Aorta (tissue), 5 donors: ENCODE results near the gene MYBPC2. TPM values are rescaled to one million over a fixed set of nuclear protein-coding genes. Genes with fewer than 3 reads are reported as not detected.
"Not testable (repeated sequence)": the region's sequence is repeated elsewhere in the genome, so short reads cannot be mapped to it uniquely, and the experiment has no call there.

ENCODE experiments used
- ATAC-seq: fragments of 200-7000 bp; cut with Tn5 transposase; one replicate; pipeline ENCODE4 v1.9.1; 2022; ENCODE audit warnings: moderate library complexity; ENCODE audit not compliant: low FRiP score
- DNase-seq, 2 donors: peaks; one replicate each; pipeline ENCODE4 v3.0.0-alpha.2; 2020
- H3K27ac ChIP-seq, 2 donors: one replicate each; pipeline ENCODE4 v1.5.1; 2013; ENCODE audit warnings: low read length in 2 of 2, mild to moderate bottlenecking in 2 of 2, moderate library complexity in 2 of 2, control low read depth in 1 of 2, inconsistent platforms in 1 of 2, low read depth in 1 of 2
- H3K27me3 ChIP-seq, 2 donors: one replicate each; pipeline ENCODE4 v1.6.1; 2013; ENCODE audit warnings: control low read depth in 1 of 2, low read length in 1 of 2, mild to moderate bottlenecking in 1 of 2, moderate library complexity in 1 of 2; ENCODE audit not compliant: insufficient read depth in 2 of 2, control insufficient read depth in 1 of 2
- H3K36me3 ChIP-seq, 2 donors: one replicate each; pipeline ENCODE4 v1.6.1; 2013; ENCODE audit warnings: control low read depth in 1 of 2, low read length in 1 of 2, mild to moderate bottlenecking in 1 of 2; ENCODE audit not compliant: insufficient read depth in 2 of 2, control insufficient read depth in 1 of 2
- H3K4me1 ChIP-seq, 2 donors: one replicate each; pipeline ENCODE4 v1.6.1; 2013; ENCODE audit warnings: low read length in 2 of 2, control low read depth in 1 of 2, mild to moderate bottlenecking in 1 of 2, moderate library complexity in 1 of 2; ENCODE audit not compliant: insufficient read depth in 2 of 2, control insufficient read depth in 1 of 2
- H3K4me3 ChIP-seq, 2 donors: one replicate each; pipeline ENCODE4 v1.5.1; 2013; ENCODE audit warnings: low read length in 2 of 2, control low read depth in 1 of 2, mild to moderate bottlenecking in 1 of 2
- H3K9me3 ChIP-seq: one replicate; pipeline ENCODE4 v1.6.1; 2013; ENCODE audit warnings: mild to moderate bottlenecking, low read length; ENCODE audit not compliant: control insufficient read depth
- WGBS, 2 donors: extraction: QIAGEN DNeasy Blood & Tissue Kit; methylation state at CpG; one replicate each; pipeline ENCODE4 v1.1.7; 2013; 5-methylcytosine and 5-hydroxymethylcytosine counted together
- intact Hi-C, 2 donors: fragments of 100-400 bp; cut with DNase I; formaldehyde crosslinking; loops; one replicate each; pipeline versions ENCODE4 v1.14.2 to v1.15.0; 2022
- polyA plus RNA-seq, 2 donors: library from polyadenylated mRNA; stranded (reverse); fragments of 200-250 nt; gene quantifications; one replicate each; pipeline ENCODE4 v1.2.3, GENCODE V29; 2013
- total RNA-seq, 2 donors: library from RNA; stranded (reverse); fragmentation: NEBNext Ultra II Directional; extraction: Animal tissue kit (Norgen Biotek cat#: 25700); gene quantifications; one replicate each; pipeline ENCODE4 v1.2.1, GENCODE V29; 2021
- donor health status: healthy with polysubstance abuse.
- donor health status: Bipolar disorder and iron deficiency.
- donor health status: DM: no; HTN: no; CAD: no.
- donor health status: DM: no; HTN: no; CAD: no.
- donor health status: DM: yes; HTN: yes; CAD: no.

The MYBPC2 gene
- total and polyA plus RNA-seq, 4 donors = 0.03 TPM; not detected in 3

DNA sequence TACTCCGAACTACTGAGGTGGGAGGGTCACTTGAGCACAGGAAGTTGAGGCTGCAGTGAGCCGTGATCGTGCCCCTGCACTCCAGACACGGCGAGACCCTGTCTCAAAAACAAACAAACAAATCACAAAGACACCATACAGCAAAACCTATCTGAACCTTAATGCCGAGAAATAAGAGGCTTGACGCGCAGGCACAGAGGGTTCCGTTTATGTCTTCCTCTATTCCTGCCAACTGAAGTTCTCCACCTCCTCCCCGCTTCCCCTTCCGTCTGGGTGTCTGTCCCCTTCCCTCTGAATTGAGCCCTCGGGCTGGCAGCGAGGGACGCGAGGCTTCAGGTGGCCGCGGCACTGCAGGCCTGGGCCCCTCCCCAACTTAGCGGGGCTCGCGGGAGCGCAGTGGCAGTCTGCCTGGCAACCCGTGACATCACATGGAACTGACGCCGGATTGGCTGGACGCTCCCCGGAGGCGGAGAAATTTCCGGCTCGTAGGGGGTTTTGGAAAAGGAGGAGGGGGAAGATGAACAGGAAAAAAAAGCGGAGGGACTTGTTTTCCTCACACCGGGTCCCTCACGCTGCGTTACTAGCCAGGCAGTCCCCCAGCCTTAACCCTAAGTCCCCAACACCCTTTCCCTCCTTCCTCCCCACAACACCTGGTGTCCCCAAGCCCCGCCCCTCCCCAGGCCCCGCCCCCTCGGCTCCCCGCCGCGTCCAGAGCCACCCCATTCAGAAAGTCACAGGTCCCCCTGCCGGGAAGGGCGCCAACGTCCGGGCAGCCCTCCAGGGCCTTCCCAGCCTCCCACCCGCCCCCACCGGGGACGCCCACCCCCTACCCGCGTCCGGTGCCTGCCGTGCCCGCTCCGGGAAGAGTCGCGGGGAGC, 1.1 kb upstream of the MYBPC2 start:
- Histone ChIP-seq H3K27ac (no peak overlapping the region), H3K9me3 (no peaks in the 10 kb centered on the region), H3K27me3 (no peaks in the 10 kb centered on the region), H3K36me3 (no peaks in the 10 kb centered on the region), H3K4me3 (peak overlapping the region; percentile 23 to 42), H3K4me1 (no peaks in the 10 kb centered on the region)
- DNase-seq (peak; percentile 91 to 95), ATAC-seq (peak; percentile 91)
- 1% methylated on average over 53 to 54 of the region's 54 CpGs for WGBS, 2 donors
- intact Hi-C loops = no loop called here

DNA sequence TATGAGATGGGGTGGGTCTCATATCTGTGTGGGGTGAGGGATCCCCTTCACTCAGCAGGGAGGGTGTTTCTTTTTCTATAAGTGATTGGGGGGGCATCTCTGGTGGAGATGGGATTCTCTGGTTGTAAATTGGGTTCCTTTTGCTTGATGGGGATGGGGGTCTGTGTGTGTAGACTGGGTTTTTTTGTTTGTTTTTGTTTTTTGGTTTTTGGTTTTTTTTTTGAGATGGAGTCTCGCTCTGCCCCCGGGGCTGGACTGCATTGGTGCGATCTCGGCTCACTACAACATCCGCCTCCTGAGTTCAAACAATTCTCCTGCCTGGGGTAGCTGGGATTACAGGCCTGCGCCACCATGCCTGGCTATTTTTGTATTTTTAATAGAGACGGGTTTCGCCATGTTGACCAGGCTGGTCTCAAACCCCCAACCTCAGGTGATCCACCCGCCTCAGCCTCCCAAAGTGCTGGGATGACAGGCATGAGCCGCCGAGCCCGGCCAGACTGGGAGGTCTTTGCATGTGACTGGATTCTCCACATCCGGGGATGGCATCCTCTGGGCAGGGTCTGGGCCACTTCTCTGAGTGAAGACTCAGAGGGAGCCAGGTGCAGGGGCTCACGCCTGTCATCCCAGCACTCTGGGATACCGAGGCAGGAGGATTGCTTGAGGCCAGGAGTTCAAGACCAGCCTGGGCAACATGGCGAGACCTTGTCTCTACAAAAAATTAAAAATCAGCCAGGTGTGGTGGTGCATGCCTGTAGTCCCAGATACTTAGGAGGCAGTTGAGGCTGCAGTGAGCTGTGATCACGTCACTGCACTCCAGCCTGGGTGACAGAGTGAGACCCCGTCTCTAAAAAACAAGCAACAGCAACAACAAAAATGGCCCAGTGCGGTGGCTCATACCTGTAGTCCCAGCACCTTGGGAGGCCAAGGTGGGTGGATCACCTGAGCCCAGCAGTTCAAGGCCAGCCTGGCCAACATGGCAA, 799 bp downstream of the MYBPC2 start:
- ATAC-seq (no peak), DNase-seq (no peak)
- Histone ChIP-seq H3K27me3 (no peaks in the 10 kb centered on the region), H3K4me3 (no peak overlapping the region), H3K27ac (no peak overlapping the region), H3K9me3 (no peaks in the 10 kb centered on the region), H3K4me1 (no peaks in the 10 kb centered on the region), H3K36me3 (no peaks in the 10 kb centered on the region)
- intact Hi-C loops = no loop called here
- 64 to 68% methylated on average over 19 of the region's 19 CpGs for WGBS, 2 donors

DNA sequence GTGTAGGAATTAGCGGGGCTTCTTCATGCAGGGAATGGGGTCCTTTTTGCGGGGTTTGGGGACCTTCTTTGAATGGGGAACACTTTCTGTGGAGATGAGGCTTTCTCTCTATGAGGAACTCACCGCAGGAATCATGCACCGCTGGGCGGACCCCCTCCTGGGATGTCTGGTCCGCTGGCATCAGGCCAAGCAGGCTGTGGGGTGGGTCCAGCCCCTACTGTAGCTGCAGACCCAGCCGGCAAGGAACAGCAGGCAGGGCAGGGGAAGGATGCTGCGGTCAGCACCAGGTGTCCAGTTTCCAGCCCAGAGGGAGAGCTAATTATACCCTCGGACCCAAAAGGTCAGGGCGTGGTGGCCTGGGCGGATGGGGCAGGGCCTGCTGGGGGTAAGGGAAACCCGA, 1.8 kb downstream of the MYBPC2 start:
- DNase-seq = no peak
- no peak for ATAC-seq
- no peaks in the 10 kb centered on the region for H3K36me3 ChIP-seq
- H3K27ac ChIP-seq = no peak overlapping the region
- no peak overlapping the region for H3K4me3 ChIP-seq
- intact Hi-C loops = no loop called here
- no peaks in the 10 kb centered on the region for H3K9me3 ChIP-seq
- WGBS, 2 donors = 30 to 36% methylated on average over 12 of the region's 12 CpGs
- no peaks in the 10 kb centered on the region for H3K27me3 ChIP-seq
- no peaks in the 10 kb centered on the region for H3K4me1 ChIP-seq

DNA sequence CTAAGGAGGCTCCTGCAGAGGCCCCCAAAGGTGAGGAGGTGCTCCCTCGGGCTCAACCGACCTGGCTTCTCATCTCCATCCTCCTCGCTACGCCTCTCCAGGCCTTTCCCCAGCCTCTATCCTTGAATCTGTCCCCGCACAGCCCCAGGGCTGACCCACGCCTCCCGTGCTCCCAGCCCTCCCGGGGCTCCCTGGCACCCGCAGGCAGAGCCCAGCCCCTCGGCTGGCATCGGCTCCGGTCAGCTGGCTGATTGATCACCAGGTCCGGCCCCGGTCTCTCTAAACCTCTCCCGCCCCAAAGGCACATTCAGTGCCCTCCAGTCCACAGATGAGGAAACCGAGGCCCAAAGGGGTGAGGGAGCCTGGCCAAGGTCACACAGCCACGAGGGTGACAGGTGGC, 2.5 kb downstream of the MYBPC2 start:
- Histone ChIP-seq H3K27me3 (no peaks in the 10 kb centered on the region), H3K27ac (no peak overlapping the region), H3K36me3 (no peaks in the 10 kb centered on the region), H3K4me3 (no peak overlapping the region), H3K9me3 (no peaks in the 10 kb centered on the region), H3K4me1 (no peaks in the 10 kb centered on the region)
- no peak for ATAC-seq
- DNase-seq = no peak
- intact Hi-C loops = no loop called here
- 80 to 81% methylated on average over 17 of the region's 17 CpGs for WGBS, 2 donors

DNA sequence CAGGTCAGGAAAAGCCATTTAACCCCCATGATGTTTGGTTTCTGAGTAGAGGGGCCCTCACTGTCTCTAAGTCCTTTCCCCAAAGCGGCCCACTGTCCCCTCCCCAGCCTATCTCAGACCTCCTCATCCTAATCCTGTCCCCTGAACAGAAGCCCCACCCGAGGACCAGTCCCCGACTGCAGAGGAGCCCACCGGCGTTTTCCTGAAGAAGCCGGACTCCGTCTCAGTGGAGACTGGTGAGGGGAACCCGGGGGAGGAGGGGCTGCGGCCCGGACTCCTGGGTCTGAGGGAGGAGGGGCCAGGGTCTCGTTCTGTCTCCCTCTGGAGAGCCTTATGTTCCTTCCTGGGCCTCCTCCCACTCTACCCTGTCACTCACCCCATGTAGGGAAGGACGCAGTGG, 2.9 kb downstream of the MYBPC2 start:
- WGBS, 2 donors = 75 to 76% methylated on average over 12 of the region's 12 CpGs
- no peak overlapping the region for H3K4me3 ChIP-seq
- intact Hi-C loops = no loop called here
- H3K9me3 ChIP-seq = no peaks in the 10 kb centered on the region
- no peak overlapping the region for H3K27ac ChIP-seq
- no peaks in the 10 kb centered on the region for H3K4me1 ChIP-seq
- H3K27me3 ChIP-seq = no peaks in the 10 kb centered on the region
- ATAC-seq (no peak), DNase-seq (no peak)
- H3K36me3 ChIP-seq = no peaks in the 10 kb centered on the region

DNA sequence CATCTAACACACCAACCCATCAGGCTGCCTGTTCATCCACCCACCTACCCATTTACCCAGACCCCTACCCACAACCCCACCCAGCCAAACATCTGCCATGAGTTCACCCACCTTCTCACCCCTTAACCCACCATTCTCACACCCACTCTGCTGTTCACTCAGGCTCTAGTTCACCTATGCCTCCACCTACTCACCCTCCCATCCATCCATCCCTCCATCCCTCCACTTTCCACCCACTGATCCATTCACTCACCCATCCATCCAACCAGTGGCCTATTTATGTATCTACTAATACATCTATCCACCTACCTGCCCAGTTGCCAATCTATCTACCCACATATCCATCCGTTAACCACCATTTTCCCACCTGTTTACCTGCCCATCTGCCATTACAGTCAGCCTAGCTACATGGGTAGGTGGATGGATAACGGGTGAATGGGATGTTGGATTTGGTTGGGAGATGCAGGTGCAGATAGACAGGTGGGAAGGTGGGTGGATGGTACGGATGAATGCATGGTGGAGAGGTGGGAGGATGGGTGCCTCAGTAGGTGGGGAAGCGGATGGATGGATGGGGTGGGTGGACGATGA, 5.3 kb downstream of the MYBPC2 start:
- Histone ChIP-seq H3K4me3 (no peak overlapping the region), H3K4me1 (no peaks in the 10 kb centered on the region), H3K27ac (no peak overlapping the region), H3K36me3 (no peaks in the 10 kb centered on the region), H3K9me3 (no peaks in the 10 kb centered on the region), H3K27me3 (no peaks in the 10 kb centered on the region)
- DNase-seq = no peak
- 90% methylated on average over 5 of the region's 5 CpGs for WGBS, 2 donors
- ATAC-seq = no peak
- intact Hi-C loops = no loop called here

DNA sequence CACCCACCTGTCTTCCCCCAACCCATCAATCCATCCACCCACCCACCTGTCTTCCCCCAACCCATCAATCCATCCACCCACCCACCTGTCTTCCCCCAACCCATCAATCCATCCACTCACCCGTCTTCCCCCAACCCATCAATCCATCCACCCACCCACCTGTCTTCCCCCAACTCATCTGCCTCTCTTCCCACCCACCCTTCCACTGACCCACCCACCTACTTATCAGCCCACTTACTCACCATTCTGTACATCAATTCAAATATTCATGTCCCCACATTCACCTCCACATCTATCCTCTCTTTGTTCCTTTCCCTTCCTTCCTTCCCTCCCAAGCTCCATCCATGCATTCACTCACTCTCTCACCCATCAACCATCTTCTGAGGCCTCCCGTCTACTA, 6.4 kb downstream of the MYBPC2 start:
- H3K4me1 ChIP-seq, ATAC-seq, H3K27me3 ChIP-seq, H3K4me3 ChIP-seq, H3K36me3 ChIP-seq, H3K9me3 ChIP-seq, DNase-seq, intact Hi-C loops, H3K27ac ChIP-seq: not testable (repeated sequence)
- 55 to 57% methylated on average over 2 of the region's 2 CpGs for WGBS, 2 donors

DNA sequence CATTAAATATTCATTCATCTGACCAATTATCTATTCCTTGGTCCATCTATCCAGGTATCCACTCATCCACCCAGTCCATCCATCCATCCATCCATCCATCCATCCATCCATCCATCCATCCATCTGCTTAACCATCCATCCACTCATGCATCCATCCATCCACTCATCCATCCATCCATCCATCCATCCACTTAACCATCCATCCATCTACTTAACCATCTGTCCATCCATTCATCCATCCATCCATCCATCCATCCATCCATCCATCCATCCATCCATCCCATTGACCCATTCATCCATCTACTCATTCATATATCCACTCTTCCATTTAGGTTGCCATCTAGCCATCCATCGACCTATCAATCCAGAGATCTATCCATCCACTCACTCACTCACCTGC, 11.4 kb downstream of the MYBPC2 start:
- H3K27me3 ChIP-seq = no peaks in the 10 kb centered on the region
- H3K27ac ChIP-seq = no peak overlapping the region
- intact Hi-C loops = no loop called here
- H3K4me1 ChIP-seq = no peaks in the 10 kb centered on the region
- H3K4me3 ChIP-seq = no peak overlapping the region
- DNase-seq = no peak
- H3K36me3 ChIP-seq = no peaks in the 10 kb centered on the region
- WGBS, 2 donors = 67 to 83% methylated on average over 1 of the region's 1 CpG
- H3K9me3 ChIP-seq = peaks cover 3% of the 10 kb centered on the region
- ATAC-seq = no peak
